ENCODE measurements around the gene PCDHGA9. TPM values are rescaled to one million over a fixed set of nuclear protein-coding genes. Genes with fewer than 3 reads are reported as not detected.
"Not testable (repeated sequence)": the region's sequence is repeated elsewhere in the genome, so short reads cannot be mapped to it uniquely, and the experiment has no call there.

Gene PCDHGA9
- total RNA-seq, 2 donors from 2014 or later = 0.89 to 7.3 TPM

- Histone ChIP-seq H3K9ac (ENCODE audit: extremely low read depth, low read length, poor library complexity, severe bottlenecking) (no peak overlapping the region), H3K4me3 (ENCODE audit: low read length) (no peak overlapping the region), H3K27ac (ENCODE audit: low read depth, low read length) (no peak overlapping the region), H3K4me1 (ENCODE audit: control insufficient read depth, insufficient read depth, low read length) (no peaks in the 10 kb centered on the region), H3K9me3 (ENCODE audit: control insufficient read depth, low read length) (peaks cover 28% of the 10 kb centered on the region), H3K27me3 (ENCODE audit: control insufficient read depth, insufficient read depth, low read length, poor library complexity, severe bottlenecking) (no peaks in the 10 kb centered on the region), H3K36me3 (ENCODE audit: control insufficient read depth, insufficient read depth, low read length) (no peaks in the 10 kb centered on the region)
- H3K27me3 Mint-ChIP-seq (ENCODE audit: insufficient read depth) = peaks cover 23% of the 10 kb centered on the region
- H3K4me1 Mint-ChIP-seq = peaks cover 3% of the 10 kb centered on the region
- DNase-seq = no peak
- peaks cover 28% of the 10 kb centered on the region for H3K36me3 Mint-ChIP-seq (ENCODE audit: low read depth)
- WGBS, 2 experiments (ENCODE audit: insufficient coverage in 1 of 2, insufficient read length in 1 of 2) = 89 to 100% methylated on average over 3 of the region's 3 CpGs
- TF ChIP-seq, protein P1, sequence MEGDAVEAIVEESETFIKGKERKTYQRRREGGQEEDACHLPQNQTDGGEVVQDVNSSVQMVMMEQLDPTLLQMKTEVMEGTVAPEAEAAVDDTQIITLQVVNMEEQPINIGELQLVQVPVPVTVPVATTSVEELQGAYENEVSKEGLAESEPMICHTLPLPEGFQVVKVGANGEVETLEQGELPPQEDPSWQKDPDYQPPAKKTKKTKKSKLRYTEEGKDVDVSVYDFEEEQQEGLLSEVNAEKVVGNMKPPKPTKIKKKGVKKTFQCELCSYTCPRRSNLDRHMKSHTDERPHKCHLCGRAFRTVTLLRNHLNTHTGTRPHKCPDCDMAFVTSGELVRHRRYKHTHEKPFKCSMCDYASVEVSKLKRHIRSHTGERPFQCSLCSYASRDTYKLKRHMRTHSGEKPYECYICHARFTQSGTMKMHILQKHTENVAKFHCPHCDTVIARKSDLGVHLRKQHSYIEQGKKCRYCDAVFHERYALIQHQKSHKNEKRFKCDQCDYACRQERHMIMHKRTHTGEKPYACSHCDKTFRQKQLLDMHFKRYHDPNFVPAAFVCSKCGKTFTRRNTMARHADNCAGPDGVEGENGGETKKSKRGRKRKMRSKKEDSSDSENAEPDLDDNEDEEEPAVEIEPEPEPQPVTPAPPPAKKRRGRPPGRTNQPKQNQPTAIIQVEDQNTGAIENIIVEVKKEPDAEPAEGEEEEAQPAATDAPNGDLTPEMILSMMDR (conservative IDR thresholded peaks at IDR 0.05) = no peak
- no peak overlapping the region for H3K4me3 Mint-ChIP-seq
- H3K9me3 Mint-ChIP-seq = peaks cover 28% of the 10 kb centered on the region
- no peak overlapping the region for H3K27ac Mint-ChIP-seq
These were observed 9.0 kb downstream of the PCDHGA9 start for GRCh38 chr5:141411575-141411974.

- peak; percentile 85 for DNase-seq
- Histone ChIP-seq H3K4me3 (ENCODE audit: low read length) (peak within 1 kb of the TSS; percentile 75), H3K27ac (ENCODE audit: low read depth, low read length) (no peak within 1 kb of the TSS), H3K9ac (ENCODE audit: extremely low read depth, low read length, poor library complexity, severe bottlenecking) (peak within 1 kb of the TSS; percentile 50), H3K4me1 (ENCODE audit: control insufficient read depth, insufficient read depth, low read length) (no peaks in the 10 kb centered on the region), H3K36me3 (ENCODE audit: control insufficient read depth, insufficient read depth, low read length) (no peaks in the 10 kb centered on the region), H3K9me3 (ENCODE audit: control insufficient read depth, low read length) (peaks cover 29% of the 10 kb centered on the region), H3K27me3 (ENCODE audit: control insufficient read depth, insufficient read depth, low read length, poor library complexity, severe bottlenecking) (no peaks in the 10 kb centered on the region)
- TF ChIP-seq, protein P1 (conservative IDR thresholded peaks at IDR 0.05) = peak; percentile 89
- Mint-ChIP-seq H3K27ac (peak within 1 kb of the TSS; percentile 92), H3K4me1 (peaks cover 3% of the 10 kb centered on the region), H3K27me3 (ENCODE audit: insufficient read depth) (peaks cover 26% of the 10 kb centered on the region), H3K9me3 (peaks cover 30% of the 10 kb centered on the region), H3K4me3 (peak within 1 kb of the TSS; percentile 80), H3K36me3 (ENCODE audit: low read depth) (peaks cover 30% of the 10 kb centered on the region)
- WGBS, 2 experiments (ENCODE audit: insufficient coverage in 1 of 2, insufficient read length in 1 of 2) = 51 to 57% methylated on average over 17 to 31 of the region's 31 CpGs
These were observed 10.4 kb downstream of the PCDHGA9 start, which contains the start of gene PCDHGA10 for GRCh38 chr5:141412854-141413539. PCDHGA10 (plus strand) TSS chr5:141412987; CDS start chr5:141413176, 189 bp downstream.

- Histone ChIP-seq H3K27ac (ENCODE audit: low read depth, low read length) (no peak overlapping the region), H3K4me1 (ENCODE audit: control insufficient read depth, insufficient read depth, low read length) (no peaks in the 10 kb centered on the region), H3K4me3 (ENCODE audit: low read length) (peak overlapping the region; percentile 75), H3K9ac (ENCODE audit: extremely low read depth, low read length, poor library complexity, severe bottlenecking) (peak overlapping the region; percentile 50), H3K9me3 (ENCODE audit: control insufficient read depth, low read length) (peaks cover 33% of the 10 kb centered on the region), H3K27me3 (ENCODE audit: control insufficient read depth, insufficient read depth, low read length, poor library complexity, severe bottlenecking) (no peaks in the 10 kb centered on the region), H3K36me3 (ENCODE audit: control insufficient read depth, insufficient read depth, low read length) (no peaks in the 10 kb centered on the region)
- 66 to 71% methylated on average over 21 to 24 of the region's 25 CpGs for WGBS, 2 experiments (ENCODE audit: insufficient coverage in 1 of 2, insufficient read length in 1 of 2)
- Mint-ChIP-seq H3K27ac (peak overlapping the region; percentile 92), H3K27me3 (ENCODE audit: insufficient read depth) (peaks cover 27% of the 10 kb centered on the region), H3K36me3 (ENCODE audit: low read depth) (peaks cover 32% of the 10 kb centered on the region), H3K4me3 (peak overlapping the region; percentile 80), H3K4me1 (peaks cover 3% of the 10 kb centered on the region), H3K9me3 (peaks cover 33% of the 10 kb centered on the region)
- no peak for DNase-seq
- TF ChIP-seq, protein P1 (conservative IDR thresholded peaks at IDR 0.05) = no peak
These were observed 11.0 kb downstream of the PCDHGA9 start for GRCh38 chr5:141413540-141414069.

GRCh38 chr5:141414548-141415274 is 12.1 kb downstream of the PCDHGA9 start:
- H3K4me1 Mint-ChIP-seq; H3K4me1 ChIP-seq (ENCODE audit: control insufficient read depth, insufficient read depth, low read length); H3K27ac Mint-ChIP-seq; H3K9ac ChIP-seq (ENCODE audit: extremely low read depth, low read length, poor library complexity, severe bottlenecking); H3K27me3 ChIP-seq (ENCODE audit: control insufficient read depth, insufficient read depth, low read length, poor library complexity, severe bottlenecking); DNase-seq; H3K36me3 ChIP-seq (ENCODE audit: control insufficient read depth, insufficient read depth, low read length); H3K27ac ChIP-seq (ENCODE audit: low read depth, low read length); H3K4me3 ChIP-seq (ENCODE audit: low read length); H3K4me3 Mint-ChIP-seq: not testable (repeated sequence)
- peaks cover 30% of the 10 kb centered on the region for H3K36me3 Mint-ChIP-seq (ENCODE audit: low read depth)
- H3K9me3 Mint-ChIP-seq = peaks cover 35% of the 10 kb centered on the region
- peaks cover 31% of the 10 kb centered on the region for H3K9me3 ChIP-seq (ENCODE audit: control insufficient read depth, low read length)
- peaks cover 26% of the 10 kb centered on the region for H3K27me3 Mint-ChIP-seq (ENCODE audit: insufficient read depth)
- 94 to 100% methylated on average over 15 to 46 of the region's 46 CpGs for WGBS, 2 experiments (ENCODE audit: insufficient coverage in 1 of 2, insufficient read length in 1 of 2)

- H3K36me3 Mint-ChIP-seq (ENCODE audit: low read depth) = peaks cover 32% of the 10 kb centered on the region
- peaks cover 37% of the 10 kb centered on the region for H3K9me3 Mint-ChIP-seq
These were observed 12.7 kb downstream of the PCDHGA9 start for GRCh38 chr5:141415275-141415618.

More at GRCh38 chr5:141415275-141415618, 12.7 kb downstream of the PCDHGA9 start:
- H3K4me3 Mint-ChIP-seq; DNase-seq; H3K36me3 ChIP-seq (ENCODE audit: control insufficient read depth, insufficient read depth, low read length); H3K27ac Mint-ChIP-seq; H3K4me1 Mint-ChIP-seq; H3K4me1 ChIP-seq (ENCODE audit: control insufficient read depth, insufficient read depth, low read length); H3K27ac ChIP-seq (ENCODE audit: low read depth, low read length); H3K4me3 ChIP-seq (ENCODE audit: low read length); H3K27me3 ChIP-seq (ENCODE audit: control insufficient read depth, insufficient read depth, low read length, poor library complexity, severe bottlenecking); H3K9ac ChIP-seq (ENCODE audit: extremely low read depth, low read length, poor library complexity, severe bottlenecking): not testable (repeated sequence)
- H3K27me3 Mint-ChIP-seq (ENCODE audit: insufficient read depth) = peaks cover 27% of the 10 kb centered on the region
- 94 to 95% methylated on average over 18 to 24 of the region's 24 CpGs for WGBS, 2 experiments (ENCODE audit: insufficient coverage in 1 of 2, insufficient read length in 1 of 2)
- H3K9me3 ChIP-seq (ENCODE audit: control insufficient read depth, low read length) = peaks cover 32% of the 10 kb centered on the region

All from endodermal cell (in vitro differentiated cells).